Measurements from ENCODE around the gene PPP2CA.
"Not testable (repeated sequence)": the region's sequence is repeated elsewhere in the genome, so short reads cannot be mapped to it uniquely, and the experiment has no call there.

Gene PPP2CA

GRCh38 chr5:134245101-134245604 is 19.3 kb upstream of the PPP2CA start:
- peak in 2 of 14 donors; percentile 14 to 62 for DNase-seq

DNA sequence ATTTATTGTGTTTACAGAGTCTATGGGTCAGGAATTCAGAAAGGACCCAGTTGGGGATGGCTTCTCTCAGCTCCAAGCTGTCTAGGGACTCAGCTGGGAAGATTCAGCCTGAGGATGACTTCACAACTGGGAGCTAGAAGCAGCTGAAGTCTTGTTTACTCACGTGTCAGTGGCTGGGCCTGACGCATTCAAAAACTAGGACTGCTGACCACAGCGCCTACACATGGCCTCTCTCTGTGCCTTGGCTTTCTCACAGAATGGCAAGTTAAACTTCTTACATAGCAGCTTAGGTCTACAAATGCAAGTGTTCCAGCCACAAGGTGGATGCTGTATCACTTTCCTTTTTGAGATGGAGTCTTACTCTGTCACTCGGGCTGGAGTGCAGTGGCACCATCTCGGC is 16.3 kb upstream of the PPP2CA start:
- peak in 6 of 14 donors; percentile 6 to 18 (median 8) for DNase-seq

GRCh38 chr5:134240421-134240962 is 14.6 kb upstream of the PPP2CA start:
- DNase-seq, result peak in 7 of 14 donors; percentile 6 to 93 (median 32)

- DNase-seq, result no peak
Observed at GRCh38 chr5:134236820-134237219, 10.9 kb upstream of the PPP2CA start.

DNA sequence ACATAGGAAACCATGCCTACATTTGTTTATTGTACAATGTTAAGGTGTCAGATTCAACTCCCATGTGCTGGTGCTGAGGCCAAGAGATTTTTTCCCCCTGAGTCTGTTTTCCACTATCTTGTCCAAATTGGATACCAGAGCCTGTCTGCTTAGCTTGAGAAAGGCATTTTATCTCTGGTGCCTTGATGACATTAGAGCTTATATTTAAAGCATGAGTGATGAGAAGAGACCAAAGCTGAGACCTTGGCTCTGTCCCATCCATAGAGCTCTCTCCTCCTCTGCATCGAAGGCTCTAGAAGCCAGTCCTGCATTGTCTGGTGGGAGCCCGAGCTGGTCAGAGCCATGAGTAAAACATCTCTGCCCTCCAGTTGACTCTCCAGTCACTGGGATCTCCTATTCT is 10.4 kb upstream of the PPP2CA start:
- no peak for DNase-seq

DNA sequence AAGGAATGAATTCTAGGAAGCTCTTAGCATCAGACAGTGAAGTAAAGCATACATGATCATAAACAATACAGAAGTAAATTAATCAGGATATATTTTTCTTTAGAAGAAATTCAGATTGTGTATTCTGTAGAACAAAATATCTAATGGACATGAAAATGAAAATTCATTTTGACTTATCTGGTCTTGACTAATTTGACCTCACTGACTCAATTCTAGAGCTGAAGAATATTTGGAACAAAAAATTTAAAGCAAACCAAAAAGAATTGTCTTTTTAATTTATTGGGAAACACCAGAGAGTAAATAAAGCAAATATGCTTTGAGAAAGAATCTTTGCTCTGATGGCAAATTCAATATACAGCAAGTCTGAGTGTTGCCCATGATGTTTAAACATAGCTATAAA is 2.8 kb upstream of the PPP2CA start:
- DNase-seq, result no peak

DNA sequence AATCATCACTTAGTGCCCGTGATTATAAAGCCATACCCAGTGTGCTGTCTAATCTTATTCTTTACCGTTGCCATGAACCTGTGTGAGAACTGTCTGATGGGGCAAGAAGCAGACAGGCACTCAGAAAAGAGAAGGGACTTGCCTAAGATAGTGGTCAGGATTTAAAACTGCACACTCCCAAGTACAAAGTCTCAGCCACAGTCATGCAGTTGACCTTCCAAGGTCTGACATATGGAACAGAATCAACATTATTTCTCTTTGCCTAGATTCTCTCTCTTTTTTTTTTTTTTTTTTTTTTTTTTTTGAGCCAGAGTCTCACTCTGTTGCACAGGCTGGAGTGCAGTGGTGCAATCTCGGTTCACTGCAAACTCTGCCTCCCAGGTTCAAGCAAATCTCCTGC is 1.9 kb upstream of the PPP2CA start:
- DNase-seq, result no peak

- DNase-seq, result peak in 9 of 14 donors; percentile 9 to 90 (median 30)
Observed at GRCh38 chr5:134227259-134227658, 1.4 kb upstream of the PPP2CA start.

DNA sequence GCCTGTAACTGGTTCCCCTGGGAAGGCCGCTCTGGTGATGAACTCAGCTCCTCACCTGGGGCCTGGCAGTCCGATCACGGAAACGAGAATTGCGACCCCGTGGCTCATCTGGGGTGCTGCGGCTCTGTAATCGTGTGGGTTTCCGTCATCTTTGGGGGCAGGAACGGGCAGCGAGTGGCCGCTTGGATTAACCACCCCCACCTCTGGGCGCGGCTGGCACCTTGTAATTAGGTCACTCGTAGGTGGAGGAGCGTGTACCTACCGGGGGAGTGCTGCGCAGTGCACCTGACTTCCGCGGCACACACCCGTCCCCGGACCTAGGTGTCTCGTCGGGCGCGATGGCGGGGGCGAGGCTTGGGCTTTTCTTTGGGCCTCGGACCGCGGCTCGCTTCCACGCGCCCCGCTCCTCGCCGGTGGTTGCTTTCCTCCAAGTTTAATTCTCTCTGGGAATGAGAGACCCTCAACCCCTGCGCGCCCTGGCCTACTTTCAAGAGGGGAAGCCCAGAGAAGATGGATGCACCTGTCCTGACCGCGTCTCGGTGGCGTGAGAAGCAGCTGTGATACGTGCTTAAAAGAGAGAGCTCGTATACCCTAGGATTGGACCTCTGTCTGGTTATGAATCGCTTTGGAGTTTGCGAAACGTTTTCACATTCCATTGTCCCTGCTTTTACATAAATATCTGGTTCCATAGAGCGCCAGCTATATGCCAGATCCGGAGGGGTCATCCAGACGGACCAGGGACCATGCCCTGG is 744 bp upstream of the PPP2CA start:
- no peak for DNase-seq

DNA sequence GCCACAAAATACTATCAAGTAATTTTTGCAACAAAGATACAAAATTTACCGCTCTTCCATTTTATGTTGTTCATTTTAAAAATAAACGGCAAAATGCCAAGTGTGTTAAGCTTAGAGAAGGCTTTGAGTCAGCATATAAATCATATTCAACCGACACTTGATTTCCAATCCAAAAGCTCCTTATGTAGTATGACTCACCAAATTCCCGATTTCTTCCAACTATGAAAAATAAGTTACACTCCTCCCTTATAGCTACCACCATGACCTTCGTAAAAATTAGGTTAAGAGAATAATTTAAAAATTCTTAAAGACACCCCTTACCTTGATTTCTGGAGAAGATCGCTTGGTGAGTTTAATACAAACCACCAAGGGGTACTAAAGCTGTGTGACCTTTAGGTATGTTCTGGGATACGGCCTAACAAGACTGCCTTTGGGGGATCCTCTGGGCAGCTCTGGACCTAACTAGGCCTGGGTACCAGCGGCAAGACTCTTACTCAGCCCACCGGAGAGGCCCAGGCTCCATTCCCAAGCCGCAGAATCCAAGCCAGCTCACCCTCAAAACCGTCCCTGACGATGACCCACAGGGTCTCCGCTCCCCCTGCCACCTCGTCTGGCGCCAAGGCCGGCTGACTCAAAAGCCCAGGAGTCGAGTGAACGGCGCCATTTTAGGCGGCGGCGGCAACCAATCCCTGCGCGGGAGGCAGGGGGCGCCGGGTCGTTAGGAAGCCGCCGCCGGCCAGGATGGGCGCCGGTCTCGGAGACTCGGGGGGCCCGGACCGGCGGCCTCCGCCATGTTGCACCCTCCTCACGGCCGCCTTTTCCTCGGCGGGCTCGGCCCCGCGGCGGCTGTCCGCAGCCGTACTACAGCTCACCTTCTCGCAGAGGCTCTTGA is 739 bp downstream of the PPP2CA start:
- DNase-seq, result peak in 10 of 14 donors; percentile 42 to 81 (median 70)

- DNase-seq, result no peak
Observed at GRCh38 chr5:134223406-134224248, 2.2 kb downstream of the PPP2CA start.

DNA sequence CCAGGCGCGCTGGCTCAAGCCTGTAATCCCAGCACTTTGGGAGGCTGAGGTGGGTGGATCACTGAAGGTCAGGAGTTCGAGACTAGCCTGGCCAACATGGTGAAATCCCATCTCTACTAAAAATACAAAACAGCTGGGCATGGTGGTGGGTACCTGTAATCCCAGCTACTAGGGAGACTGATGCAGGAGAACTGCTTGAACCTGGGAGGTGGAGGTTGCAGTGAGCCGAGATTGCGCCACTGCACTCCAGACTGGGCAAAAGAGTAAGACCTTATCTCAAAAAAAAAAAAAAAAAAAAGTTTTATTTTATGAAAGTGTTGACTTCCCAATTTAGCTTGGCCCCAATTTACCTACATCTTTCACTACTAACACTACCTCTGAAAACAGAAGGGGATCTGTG is 4.2 kb downstream of the PPP2CA start:
- not testable (repeated sequence) for DNase-seq

GRCh38 chr5:134215757-134216156 is 10.1 kb downstream of the PPP2CA start:
- DNase-seq, result no peak

DNA sequence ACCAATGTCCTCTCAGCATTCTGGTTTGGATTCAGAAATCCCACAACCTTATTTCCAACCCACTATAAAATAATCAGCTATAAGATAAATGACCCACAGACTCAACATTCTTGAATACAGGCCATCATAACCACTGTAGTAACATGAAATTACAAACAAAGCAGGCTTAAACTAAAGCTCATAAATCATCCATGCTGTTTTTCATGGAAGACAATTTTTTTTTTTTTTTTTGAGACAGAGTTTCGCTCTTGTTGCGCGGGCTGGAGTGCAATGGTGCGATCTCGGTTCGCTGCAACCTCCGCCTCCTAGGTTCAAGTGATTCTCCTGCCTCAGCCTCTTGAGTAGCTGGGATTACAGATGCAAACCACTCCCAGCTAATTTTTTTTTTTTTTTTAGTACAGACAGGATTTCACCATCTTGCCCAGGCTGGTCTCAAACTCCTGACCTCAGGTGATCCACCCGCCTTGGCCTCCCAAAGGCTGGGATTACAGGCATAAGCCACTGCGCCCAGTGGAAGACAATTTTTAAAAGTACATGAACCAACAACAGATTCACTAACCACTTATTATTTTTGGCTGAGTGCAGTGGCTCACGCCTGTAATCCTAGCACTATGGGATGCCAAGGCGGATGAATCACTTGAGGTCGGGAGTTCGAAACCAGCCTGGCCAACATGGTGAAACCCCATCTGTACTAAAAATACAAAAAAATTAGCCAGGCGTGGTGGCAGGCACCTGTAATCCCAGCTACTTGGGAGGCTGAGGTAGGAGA is 14.4 kb downstream of the PPP2CA start:
- not testable (repeated sequence) for DNase-seq

DNA sequence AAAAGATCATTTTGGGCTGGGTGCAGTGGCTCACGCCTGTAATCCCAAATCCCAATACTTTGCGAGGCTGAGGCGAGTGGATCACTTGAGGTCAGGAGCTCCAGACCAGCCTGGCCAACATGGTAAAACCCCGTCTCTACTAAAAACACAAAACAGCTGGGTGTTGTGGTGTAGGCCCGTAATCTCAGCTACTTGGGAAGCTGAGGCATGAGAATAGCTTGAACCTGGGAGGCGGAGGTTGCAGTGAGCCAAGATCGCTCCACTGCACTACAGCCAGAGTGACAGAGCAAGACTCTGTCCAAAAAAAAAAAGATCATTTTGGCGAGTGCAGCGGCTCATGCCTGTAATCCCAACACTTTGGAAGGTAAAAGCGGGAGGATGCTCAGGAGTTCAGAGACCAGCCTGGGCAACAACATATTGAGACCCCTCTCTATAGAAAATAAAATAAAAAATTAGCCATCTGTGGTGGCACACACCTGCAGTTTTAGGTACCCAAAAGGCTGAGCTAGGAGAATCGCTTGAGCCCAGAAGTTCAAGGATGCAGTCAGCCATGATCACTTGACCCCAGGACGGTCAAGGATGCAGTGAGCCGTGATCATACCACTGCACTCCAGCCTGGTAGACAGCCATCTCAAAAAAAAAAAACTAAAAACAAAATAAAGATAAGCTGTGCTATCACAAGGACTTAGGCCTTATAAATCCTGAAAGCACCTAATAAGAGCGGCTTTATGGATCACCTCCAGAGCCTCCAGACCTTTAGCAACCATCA is 16.2 kb downstream of the PPP2CA start:
- peak in 1 of 14 donors; percentile 10 for DNase-seq

GRCh38 chr5:134207696-134208095 is 18.2 kb downstream of the PPP2CA start:
- no peak for DNase-seq

- DNase-seq, result no peak
Observed at GRCh38 chr5:134206627-134207160, 19.2 kb downstream of the PPP2CA start.

GRCh38 chr5:134204575-134204974 is 21.3 kb downstream of the PPP2CA start:
- DNase-seq, result no peak

GRCh38 chr5:134203630-134204029 is 22.2 kb downstream of the PPP2CA start:
- no peak for DNase-seq

- no peak for DNase-seq
Observed at GRCh38 chr5:134195666-134196065, 30.2 kb downstream of the PPP2CA start.

Data from C1 segment of cervical spinal cord (tissue), 14 donors.